Osteocyte (in vitro differentiated cells): ENCODE measurements around the gene OLFML1. TPM values are rescaled to one million over a fixed set of nuclear protein-coding genes. Genes with fewer than 3 reads are reported as not detected.

ENCODE experiments used
- DNase-seq: peaks from one replicate; pipeline ENCODE4 v3.0.0; 2021; ENCODE audit warnings: mixed read lengths; ENCODE audit not compliant: unreplicated experiment; ENCODE audit errors: extremely low spot score
- H3K27ac Mint-ChIP-seq: one replicate; pipeline ENCODE4 v1.8.0; 2021; ENCODE audit warnings: mild to moderate bottlenecking, mixed read lengths; ENCODE audit not compliant: unreplicated experiment
- H3K27me3 Mint-ChIP-seq: one replicate; pipeline ENCODE4 v1.8.0; 2021; ENCODE audit warnings: mixed read lengths; ENCODE audit not compliant: unreplicated experiment
- H3K36me3 Mint-ChIP-seq: one replicate; pipeline ENCODE4 v1.8.0; 2021; ENCODE audit warnings: mixed read lengths; ENCODE audit not compliant: unreplicated experiment
- H3K4me1 Mint-ChIP-seq: one replicate; pipeline ENCODE4 v1.8.0; 2021; ENCODE audit warnings: mixed read lengths; ENCODE audit not compliant: unreplicated experiment
- H3K4me3 Mint-ChIP-seq: one replicate; pipeline ENCODE4 v1.8.0; 2021; ENCODE audit warnings: mild to moderate bottlenecking, moderate library complexity, mixed read lengths; ENCODE audit not compliant: unreplicated experiment
- H3K9me3 Mint-ChIP-seq: one replicate; pipeline ENCODE4 v1.8.0; 2021; ENCODE audit warnings: mixed read lengths; ENCODE audit not compliant: unreplicated experiment
- CTCF ChIP-seq: fragments of 200-600 bp; sonication (generic); IDR thresholded peaks from 2 replicates; pipeline ENCODE4 v1.5.0; 2021; ENCODE audit warnings: antibody characterized with exemption, mild to moderate bottlenecking, moderate library complexity
- total RNA-seq: library from RNA; stranded (reverse); gene quantifications from 2 replicates; pipeline ENCODE4 v1.2.1, GENCODE V29; 2021

OLFML1 gene
- total RNA-seq, 1 donor from 2014 or later, result 59.7 TPM

- peaks cover 36% of the 10 kb centered on the region for H3K36me3 Mint-ChIP-seq
- DNase-seq, result no peak
- no peak overlapping the region for H3K4me3 Mint-ChIP-seq
- no peak overlapping the region for H3K27ac Mint-ChIP-seq
- no peaks in the 10 kb centered on the region for H3K9me3 Mint-ChIP-seq
- H3K27me3 Mint-ChIP-seq, result no peaks in the 10 kb centered on the region
- no peak for TF ChIP-seq CTCF
- H3K4me1 Mint-ChIP-seq, result peaks cover 31% of the 10 kb centered on the region
Observed at GRCh38 chr11:7490535-7490934, 5.2 kb downstream of the OLFML1 start.

DNA sequence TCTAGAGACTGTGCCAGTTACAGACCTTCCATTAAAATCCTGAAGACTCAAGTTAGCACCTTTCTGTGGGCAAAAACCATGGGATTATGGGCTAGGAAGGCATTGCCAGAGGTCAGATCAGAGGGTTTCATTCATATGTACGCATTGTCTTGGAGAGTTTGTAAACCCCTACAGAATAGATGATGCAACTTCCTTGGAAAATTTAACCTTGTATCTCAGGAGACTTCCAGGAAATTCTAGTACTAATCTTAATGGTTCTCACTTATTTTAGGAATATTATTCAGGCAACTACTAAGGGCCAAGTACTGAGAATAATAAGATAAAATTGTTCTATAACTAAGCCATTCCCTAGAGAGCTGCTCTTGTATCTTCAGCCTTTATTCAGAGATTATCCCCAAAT is 6.9 kb downstream of the OLFML1 start:
- TF ChIP-seq CTCF, result no peak
- Mint-ChIP-seq H3K27ac (no peak overlapping the region), H3K9me3 (no peaks in the 10 kb centered on the region), H3K27me3 (no peaks in the 10 kb centered on the region), H3K4me1 (peaks cover 16% of the 10 kb centered on the region), H3K36me3 (peaks cover 38% of the 10 kb centered on the region), H3K4me3 (no peak overlapping the region)
- no peak for DNase-seq

GRCh38 chr11:7493670-7494069 is 8.4 kb downstream of the OLFML1 start:
- H3K36me3 Mint-ChIP-seq, result peaks cover 31% of the 10 kb centered on the region
- H3K27ac Mint-ChIP-seq, result no peak overlapping the region
- H3K4me1 Mint-ChIP-seq, result peaks cover 14% of the 10 kb centered on the region
- no peaks in the 10 kb centered on the region for H3K9me3 Mint-ChIP-seq
- no peak for DNase-seq
- no peaks in the 10 kb centered on the region for H3K27me3 Mint-ChIP-seq
- H3K4me3 Mint-ChIP-seq, result no peak overlapping the region
- TF ChIP-seq CTCF, result no peak

- Mint-ChIP-seq H3K36me3 (peaks cover 26% of the 10 kb centered on the region), H3K9me3 (no peaks in the 10 kb centered on the region), H3K27ac (no peak overlapping the region), H3K4me3 (no peak overlapping the region), H3K4me1 (peaks cover 14% of the 10 kb centered on the region), H3K27me3 (no peaks in the 10 kb centered on the region)
- TF ChIP-seq CTCF, result no peak
- DNase-seq, result no peak
Observed at GRCh38 chr11:7494086-7494745, 8.9 kb downstream of the OLFML1 start.

- no peak overlapping the region for H3K4me3 Mint-ChIP-seq
- DNase-seq, result no peak
- no peaks in the 10 kb centered on the region for H3K27me3 Mint-ChIP-seq
- H3K4me1 Mint-ChIP-seq, result peaks cover 2% of the 10 kb centered on the region
- no peak for TF ChIP-seq CTCF
- H3K9me3 Mint-ChIP-seq, result no peaks in the 10 kb centered on the region
- H3K36me3 Mint-ChIP-seq, result peaks cover 21% of the 10 kb centered on the region
- no peak overlapping the region for H3K27ac Mint-ChIP-seq
Observed at GRCh38 chr11:7495882-7496551, 10.7 kb downstream of the OLFML1 start.
